Stimulated activated naive CD4-positive, alpha-beta T cell (primary cell): Measurements from ENCODE around the gene MBP.
A peak's percentile ranks its signal among the peaks of the same experiment; 100 is the strongest.
"Not testable (repeated sequence)": the region's sequence is repeated elsewhere in the genome, so short reads cannot be mapped to it uniquely, and the experiment has no call there.

Source experiments
- DNase-seq, 6 experiments: peaks; one replicate each; lab custom pipeline; 2025; lab: John Stamatoyannopoulos, UW

The MBP gene

DNA sequence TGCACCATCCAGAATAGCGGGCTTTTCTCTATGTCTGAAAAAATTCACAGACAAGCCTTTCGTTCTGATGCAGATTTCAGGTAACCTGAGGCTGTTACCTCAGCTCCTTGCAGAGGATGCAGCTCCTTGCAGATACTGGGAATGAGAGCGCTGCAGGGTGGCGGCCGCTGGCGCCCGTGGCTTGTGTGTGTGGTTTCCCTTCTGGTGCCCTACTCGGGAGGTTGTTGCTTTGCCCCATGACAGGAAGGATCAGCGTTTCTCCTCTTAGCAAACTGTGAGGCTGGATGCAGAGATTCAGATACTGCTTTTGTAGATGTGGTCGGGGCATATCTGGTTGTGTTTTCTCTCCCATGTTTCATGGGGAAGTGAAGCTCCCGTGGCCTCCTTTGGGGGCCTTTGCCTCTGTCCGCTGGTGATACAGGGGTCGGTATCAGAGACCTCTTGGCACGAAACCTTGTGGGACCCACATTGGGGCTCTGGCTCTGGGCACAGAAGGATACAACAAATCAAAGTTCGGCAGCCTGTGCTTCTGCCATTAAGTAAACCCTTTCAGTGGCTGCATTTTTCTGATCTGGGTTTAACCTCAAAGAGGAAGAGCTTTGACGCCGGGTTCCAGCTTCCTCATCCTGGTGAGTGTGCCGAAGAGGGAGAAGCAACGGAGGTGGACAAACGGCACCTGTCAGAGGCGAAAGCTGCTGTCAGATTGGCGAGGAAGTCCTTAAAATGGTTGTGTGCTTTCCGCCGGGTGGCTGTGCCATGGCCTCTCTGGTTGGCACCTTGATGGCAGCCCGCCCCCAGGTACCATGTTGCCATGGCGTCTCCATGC lies 127.8 kb downstream of the MBP start:
- DNase-seq, result peak in 3 of 6 experiments; percentile 10 to 39 (median 19)

DNA sequence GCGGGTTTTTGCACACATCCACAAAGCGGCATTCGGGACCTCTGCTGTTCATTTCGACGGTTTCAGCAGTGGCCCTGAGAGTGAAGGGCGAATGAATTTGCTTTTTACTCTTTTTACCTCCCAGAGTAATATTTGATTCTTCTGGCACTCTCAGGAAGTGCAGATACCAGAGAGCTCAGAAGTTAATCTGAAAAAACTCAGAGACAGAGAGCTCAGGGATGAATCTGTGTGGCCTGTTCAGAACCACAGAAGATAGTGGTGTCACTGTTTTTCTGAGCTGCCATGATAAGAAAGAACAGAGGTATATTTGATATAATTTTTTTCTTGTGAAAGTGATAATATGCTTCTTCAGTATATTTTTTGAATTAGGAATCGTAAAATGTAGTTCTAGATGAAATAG lies 129.3 kb downstream of the MBP start:
- DNase-seq, result no peak

DNA sequence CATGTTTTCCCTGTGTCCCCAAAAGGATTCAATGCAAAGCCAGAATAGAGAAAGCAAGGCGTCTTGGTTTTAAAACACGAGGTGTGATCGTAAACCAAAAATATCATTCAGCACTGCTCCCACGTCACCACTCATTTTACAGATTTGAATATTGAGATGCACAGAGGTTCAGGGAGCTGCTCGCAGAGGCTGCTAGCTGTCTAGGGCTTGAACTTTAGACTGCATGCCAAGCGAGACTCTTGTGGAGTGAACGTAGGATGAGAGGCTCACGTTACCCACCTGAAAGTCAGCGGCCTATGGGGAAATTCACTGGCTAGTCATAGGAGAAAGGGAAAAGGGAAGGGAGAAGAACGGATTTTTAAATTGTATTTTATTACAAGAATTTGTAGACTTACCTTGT lies 130.1 kb downstream of the MBP start:
- DNase-seq, result no peak

DNA sequence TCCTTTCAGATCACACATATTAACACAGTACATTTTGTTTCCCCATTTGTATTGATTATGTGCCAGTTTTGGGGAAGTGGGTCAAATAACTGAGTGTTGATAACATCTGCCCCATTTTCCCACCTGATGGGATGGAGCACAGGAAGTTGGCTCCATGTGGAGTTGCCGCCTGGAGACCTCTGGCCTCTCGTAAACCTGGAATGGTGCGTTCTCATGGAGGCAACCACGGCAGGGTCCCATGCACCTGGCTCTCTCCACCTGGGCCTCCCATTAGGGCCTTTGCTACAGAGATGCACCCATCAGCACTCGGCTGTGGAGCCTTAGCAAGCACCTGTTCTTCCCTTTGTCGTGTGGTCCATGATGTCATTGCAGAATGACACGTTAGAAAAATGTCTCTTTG lies 130.6 kb downstream of the MBP start:
- no peak for DNase-seq

DNA sequence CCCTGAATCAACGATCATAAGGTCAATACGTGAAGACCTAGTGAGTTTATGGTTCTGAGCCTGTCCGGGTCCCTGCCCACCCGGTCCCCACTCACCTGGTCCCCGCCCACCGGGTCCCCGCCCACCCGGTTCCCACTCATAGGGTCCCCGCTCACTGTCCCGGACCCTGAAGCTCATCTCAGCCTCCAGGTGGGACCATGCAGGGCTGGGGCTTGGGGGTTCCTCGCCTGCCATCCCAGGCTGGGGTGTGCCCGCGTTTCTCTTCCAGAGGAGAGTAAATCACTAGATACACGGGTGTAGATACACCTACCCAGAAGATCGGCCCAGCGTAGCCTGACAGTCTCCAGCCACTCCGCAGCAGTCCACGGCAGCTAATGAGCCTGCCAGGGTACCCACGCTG lies 131.5 kb downstream of the MBP start:
- DNase-seq, result no peak

DNA sequence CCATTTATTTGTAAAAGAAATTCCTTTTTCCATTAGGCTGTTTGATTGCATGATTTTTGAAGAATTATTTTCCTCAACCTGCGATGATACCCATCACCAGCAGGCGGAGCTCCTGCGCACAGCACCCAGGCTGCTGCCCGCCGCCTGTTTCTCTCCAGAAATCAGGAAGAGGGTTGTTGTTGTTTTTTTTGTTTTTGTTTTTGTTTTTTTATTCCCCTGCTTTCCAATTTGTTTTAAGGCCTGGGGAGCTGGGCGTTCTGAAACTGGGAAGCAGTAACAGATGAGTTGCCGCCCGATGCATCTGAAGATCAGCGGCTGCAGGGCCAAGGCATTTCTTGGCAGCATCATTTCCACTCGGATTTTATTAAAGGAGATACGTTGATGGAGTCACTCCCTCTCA lies 132.1 kb downstream of the MBP start:
- DNase-seq, result peak in 5 of 6 experiments; percentile 14 to 55 (median 26)

DNA sequence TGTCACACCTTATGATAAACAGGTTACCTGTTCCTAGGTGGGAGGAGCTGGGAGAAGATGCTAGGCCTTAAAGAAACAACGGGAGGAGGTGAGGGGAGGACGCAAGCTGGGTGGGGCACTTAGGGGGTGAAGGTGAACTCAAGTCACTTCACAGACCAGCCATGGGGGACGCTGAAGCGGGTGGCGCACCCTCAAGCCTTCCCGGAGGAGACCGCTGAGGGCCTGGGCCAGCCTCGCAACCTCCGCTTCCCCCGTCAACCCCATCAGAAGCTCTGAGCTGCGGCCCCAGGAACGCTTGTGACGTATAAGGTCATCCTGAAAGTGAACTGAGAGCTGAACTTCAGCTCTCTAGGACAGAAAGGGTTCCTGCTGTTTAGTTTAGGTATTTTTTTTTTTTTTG lies 133.5 kb downstream of the MBP start:
- DNase-seq, result no peak

DNA sequence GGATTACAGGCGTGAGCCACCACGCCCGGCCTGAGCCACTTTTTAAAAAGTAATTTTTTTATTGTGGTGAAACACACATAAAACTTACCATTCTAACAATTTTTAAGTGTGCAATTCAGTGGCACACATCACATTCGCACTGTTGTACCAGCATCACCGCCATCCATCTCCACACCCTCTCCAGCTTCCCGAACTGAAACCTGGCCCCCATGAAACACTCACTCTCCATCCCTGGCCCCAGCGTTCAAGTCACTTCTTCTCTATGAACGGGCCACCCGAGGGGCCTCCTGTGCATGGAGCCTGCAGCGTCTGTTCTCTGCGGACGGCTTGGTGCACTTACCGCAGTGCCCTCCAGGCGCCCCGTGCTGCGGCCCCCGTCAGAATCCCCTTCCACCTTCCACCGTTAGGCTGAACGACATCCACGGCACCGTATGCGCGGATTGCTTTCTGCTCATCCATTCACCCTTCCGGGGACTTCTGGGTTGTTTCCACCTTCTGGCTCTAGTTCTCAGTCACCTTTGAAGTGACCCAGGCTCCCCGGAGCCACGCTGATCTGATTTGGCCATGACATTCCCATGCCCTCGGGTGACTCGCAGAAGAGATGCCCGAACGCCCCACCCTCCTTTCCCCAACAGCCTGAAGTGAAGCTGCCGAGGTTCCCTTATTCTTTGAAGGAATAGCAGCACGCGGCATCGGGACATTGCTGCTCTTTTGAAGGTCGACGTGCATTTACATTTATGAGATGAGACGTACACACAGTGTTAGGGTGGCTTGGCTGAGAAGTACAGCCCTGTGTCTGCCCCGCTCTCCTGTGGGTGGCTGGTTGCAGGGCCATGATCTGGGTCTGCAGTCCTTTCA lies 134.4 kb downstream of the MBP start:
- DNase-seq, result no peak

DNA sequence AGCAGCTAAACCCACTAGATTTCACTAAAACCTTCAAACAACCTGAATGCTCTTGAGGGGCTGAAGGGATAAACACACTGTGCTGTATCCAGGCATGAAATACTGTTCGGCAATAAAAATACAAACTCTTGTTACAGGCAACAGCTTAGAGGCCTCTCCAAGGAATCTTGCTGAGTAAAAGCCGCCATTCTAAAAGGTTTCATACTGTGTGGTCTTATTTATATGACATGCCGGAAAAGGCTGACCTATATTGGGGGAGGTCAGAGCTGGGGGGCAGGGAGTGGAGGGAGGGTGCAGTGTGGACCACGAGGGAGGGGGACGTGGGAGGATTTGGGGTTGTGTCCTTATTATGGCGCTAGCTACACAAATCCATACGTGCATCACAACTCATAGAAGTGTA lies 136.2 kb downstream of the MBP start:
- DNase-seq, result no peak

DNA sequence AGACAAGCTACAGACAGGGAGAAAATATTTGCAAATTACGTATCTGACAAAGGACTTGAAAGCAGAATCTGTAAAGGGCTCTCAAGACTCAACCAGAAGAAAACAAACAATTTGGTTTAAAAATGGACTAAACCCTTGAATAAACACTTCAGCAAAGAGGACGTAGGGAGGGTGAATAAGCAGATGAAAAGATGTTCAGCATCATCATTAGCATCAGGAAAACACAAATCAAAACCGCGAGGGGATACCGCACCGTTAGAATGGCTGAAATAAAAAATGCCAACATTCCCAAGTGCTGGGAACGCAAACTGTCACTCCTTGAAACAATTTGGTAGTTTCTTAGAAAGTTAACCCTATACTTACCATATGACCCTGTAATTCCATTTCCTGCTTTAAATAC lies 136.7 kb downstream of the MBP start:
- no peak for DNase-seq

DNA sequence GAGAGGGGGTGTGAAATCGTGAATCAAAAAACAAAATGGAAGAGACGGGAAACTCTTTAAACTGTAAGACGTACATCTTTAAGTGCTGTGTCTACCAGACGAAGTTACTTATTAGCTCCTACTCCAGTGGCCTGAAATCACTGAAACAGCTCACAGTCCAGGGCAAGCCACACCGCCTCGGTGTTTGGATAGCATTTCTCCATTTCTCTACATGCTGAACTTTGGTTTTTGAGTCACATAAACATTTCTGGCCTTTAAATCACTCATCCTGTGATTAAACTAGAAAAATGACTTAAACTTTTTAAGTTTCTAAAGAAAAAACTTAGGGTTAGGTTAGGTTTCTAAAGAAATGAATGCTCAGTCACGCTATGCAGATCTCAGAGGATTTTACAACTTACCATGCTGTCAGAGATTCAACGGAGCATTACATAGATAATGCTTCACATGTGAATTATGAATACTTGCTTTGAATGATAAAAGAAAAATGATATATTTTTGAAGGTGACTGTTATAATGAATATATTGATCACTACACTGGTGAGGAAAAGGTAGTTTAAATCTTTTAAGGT lies 138.4 kb downstream of the MBP start:
- DNase-seq, result no peak

DNA sequence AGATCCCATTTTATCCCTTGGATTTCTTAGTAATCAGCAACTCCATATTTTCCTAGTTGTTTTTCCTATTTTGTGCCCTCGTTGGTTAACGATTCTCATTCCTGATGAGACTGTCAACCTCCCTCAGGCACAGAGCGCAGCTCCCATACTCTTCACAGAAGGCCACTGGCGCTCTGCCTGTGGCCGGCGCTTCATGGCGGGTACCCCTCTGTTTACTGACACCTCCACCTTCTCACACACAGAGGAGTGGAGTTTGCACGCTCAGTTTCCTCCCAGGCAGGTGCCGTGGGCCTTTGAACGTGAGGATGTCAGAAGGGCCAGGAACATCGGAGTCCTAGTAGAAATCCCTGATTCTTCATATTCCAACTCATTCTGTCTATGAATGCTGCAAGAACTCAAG lies 139.0 kb downstream of the MBP start:
- no peak for DNase-seq

DNA sequence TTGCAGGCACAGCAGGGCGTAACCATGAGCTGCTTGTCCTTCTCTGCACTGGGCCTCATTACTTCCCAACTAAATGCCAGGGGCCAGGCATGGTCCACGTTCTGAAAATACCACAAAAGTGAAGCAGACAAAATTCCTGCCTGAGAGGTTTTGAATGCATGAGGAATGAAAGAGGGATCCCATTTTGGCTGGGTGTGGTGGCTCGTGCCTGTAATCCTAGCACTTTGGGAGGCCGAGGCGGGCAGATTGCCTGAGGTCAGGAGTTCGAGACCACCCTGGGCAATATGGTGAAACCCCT lies 139.5 kb downstream of the MBP start:
- no peak for DNase-seq

DNA sequence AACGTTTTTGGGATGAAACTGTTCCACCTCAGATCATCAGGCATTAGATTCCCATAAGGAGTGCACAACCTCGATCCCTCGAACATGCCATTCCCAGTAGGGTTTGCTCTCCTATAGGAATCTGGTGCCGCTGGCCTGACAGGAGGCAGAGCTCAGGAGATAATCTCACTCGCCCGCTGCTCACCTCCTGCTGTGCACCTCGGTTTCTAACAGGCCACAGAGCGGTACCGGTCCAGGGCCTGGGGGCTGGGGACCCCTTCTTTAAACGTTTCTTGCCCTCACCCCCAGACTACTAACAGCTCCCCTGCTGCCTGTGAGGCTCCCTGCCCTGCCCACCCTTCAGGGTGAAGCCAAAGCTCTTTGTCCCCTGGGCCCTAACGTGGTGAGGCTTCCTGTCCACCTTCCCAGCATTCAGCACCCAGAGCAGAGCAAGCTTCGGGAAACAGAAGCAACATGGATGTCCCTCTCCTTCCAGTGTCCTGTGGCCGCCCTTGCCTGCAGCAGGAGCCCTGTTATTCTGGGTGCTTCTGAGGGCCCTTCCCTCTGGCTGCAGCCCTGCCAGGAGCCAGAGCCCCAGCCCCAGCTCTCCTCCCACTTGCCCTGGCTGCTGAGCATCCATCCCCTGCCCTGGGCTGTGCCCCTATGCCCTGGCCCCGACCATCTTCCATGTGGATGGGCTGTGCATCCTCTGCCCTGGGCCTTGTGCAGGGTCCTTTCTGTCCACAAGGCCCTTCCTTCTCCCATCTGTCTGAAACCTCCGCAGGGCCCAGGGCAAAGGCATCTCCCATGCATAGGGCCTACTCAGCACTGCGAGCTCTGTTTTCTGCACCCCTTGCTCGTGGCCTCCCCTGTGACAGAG lies 140.1 kb downstream of the MBP start:
- no peak for DNase-seq

DNA sequence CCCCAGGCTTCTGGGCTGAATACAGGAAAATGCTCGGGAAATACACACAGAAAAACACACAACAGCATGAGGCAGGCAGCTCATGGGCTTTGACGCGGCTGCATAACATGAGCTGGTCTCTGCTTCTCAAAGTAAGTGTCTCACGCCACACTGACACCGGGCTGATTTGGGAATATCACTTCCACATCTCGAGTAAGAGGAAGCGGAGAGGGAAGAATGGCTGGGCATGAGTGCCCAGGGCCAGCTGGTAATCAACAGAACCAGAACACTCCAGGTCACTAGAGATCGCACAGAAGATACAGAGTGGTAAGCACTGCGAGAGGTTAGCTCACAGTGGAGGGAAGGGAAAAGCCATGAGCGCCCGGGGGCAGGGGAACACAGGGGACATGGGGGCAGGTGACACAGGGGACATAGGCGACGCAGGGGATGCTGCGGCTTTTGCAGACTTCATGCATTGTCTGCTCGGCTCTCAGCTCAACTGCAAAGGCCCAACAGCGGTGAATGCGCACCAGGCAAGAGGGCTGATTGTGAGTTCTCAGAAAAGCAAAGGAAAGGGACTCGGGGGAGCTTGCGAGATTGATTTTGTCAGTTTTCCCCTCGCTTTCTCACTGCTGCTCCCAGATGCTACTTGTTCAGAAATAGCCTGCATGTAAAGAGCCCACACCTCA lies 141.4 kb downstream of the MBP start:
- DNase-seq, result no peak

DNA sequence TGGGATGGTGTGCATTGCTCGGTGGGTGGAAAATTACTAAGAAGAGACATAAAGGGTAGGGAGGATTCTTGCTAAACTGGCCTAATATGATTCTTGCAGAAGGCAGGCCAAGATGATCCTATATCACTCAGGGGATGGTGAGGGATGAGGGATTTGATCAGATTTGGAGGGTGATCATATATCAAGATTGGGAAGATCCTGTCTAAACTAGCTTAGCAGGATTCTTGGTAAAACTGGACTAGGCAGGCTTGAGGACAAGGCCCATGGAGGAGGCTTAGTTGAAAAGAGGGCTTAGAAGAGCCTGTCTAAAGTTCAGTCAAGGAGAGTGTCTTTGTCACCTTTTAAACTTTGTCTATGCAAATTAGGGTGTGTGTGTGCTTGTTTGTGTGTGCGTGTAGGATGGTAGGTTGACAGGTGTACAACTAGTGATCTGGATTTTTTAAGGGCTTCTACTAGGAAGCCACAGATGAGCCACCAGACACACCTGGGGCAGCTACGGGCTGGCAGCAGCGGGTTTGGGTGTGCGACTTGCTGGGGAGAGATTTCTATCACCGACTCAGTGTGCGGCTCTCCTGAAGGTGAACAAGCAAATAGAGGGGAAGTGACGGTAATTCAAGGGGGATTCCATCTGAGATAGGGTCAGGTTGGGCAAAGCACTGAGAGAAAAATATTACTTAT lies 142.1 kb downstream of the MBP start:
- not testable (repeated sequence) for DNase-seq

DNA sequence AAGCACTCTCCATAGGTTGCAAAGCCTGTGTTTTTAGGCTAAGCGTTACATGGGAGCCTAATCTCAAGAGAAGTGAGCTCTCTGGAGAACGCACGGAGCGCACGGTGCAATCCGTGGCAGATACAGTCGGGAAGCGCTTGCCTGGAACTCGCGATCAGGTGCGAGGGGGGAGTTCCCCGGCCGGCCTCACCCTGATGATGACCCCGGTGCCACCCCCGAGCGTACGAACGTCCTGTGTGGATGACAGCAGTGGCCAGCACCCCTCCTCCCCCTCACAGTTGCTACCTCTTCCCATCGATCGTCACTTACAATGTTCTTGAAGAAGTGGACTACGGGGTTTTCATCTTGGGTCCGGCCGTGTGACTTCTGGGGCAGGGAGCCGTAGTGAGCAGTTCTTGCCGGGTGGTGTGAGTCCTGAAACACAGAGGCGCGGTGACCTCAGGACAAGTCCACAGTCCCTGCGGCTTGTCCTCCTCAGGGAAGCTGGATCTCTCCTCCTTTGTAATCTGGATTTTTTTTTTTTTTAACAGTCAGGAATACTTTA lies 142.9 kb downstream of the MBP start:
- no peak for DNase-seq

DNA sequence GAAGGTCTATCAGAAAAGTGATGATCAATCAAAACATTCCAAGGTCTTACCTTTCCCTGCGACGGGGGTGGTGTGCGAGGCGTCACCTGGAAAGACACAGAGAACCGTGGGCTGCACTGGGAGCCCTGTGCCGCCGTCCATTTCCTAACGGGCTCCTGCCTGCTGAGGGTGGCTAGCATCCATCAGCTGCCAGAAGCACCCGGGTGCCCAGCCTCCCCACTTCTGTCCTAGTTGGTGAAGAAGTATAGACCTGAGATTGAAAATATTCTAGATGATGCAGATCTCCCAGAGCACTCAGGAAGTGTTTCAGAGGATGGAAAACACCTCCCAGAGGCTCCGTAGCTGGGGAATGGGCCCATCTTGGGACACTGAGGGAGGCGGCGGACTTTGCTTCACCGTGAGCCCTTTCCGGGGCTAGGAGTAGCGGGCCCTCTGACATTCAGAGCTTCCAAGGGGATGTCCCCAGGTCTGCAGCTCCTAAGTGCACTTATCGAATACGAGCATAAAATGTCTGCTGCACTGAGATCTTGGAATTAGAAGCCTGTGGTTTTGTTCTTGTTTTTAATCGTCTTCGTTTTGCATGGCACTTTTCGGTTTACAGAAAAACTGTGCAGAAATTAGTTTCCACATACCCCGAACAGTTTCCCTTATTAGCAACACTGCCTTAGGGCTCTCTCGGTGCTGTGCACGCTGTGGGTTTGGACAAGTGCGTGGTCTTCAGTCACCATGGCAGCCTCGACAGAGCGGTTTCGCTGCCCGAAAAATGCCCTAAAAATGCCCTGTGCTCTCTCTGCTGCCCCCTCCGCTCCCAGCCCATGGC lies 143.5 kb downstream of the MBP start:
- DNase-seq, result no peak

DNA sequence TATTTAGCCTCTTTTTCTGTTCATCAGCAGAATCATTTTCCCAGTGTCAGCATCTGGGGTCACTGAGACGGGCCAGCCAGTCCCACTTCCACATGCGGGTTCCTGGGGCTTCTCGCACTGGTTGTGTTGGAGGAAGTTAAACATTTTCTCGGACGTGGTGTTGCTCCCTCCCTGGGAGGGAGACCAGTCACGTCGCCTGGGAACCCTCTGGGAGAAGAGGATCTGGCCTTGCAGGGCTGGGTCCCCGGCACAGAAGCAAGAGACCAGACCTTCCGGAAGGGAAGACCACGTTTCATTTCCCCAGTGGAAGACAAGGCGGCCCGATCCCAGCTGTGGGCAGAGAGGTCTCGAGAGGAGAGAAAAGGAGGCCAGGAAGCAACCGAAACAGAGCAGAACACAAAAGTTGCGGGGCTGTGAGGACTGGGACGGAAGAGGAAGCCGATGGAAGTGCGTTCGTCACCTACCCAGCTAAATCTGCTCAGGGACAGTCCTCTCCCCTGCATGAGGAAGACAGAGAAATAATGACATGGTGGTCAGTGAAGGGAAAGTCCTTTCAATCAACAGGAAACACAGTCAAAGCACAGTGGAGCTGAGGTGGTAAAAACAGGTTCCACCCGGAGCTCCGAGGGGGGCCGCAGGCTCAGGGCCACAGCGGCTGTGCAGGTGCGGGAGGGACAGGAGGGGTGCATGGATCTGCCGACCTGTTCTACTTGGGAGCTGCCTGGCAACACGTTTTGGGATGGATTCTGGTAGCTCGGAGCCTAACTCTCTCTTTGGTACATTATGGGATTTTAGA lies 144.4 kb downstream of the MBP start:
- DNase-seq, result no peak
